Superior temporal gyrus (tissue), 1 donor: Measurements from ENCODE around the gene PDE3B.
"Not testable (repeated sequence)": the region's sequence is repeated elsewhere in the genome, so short reads cannot be mapped to it uniquely, and the experiment has no call there.

Source experiments
- DNase-seq: peaks from one replicate; pipeline ENCODE4 v3.0.0-alpha.2; 2016; ENCODE audit errors: extremely low spot score

PDE3B gene

DNA sequence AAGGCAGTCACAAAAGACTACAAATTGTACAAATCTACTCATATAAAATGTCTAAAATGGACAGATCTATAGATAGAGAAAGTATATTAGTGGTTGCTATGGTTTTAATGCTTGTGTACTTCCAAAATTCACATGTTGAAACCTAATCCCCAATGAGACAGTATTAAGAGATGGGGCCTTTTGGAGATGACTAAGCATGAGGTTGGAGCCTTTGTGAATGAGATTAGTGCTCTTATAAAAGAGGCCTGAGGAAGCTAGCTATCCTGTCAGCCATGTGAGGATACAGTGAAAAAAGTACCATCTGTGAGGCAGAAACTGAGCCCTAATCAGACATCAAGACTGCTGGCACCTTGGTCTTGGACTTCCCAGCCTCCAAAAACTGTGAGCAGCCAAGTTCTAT, 165.9 kb downstream of the PDE3B start:
- DNase-seq = no peak

DNA sequence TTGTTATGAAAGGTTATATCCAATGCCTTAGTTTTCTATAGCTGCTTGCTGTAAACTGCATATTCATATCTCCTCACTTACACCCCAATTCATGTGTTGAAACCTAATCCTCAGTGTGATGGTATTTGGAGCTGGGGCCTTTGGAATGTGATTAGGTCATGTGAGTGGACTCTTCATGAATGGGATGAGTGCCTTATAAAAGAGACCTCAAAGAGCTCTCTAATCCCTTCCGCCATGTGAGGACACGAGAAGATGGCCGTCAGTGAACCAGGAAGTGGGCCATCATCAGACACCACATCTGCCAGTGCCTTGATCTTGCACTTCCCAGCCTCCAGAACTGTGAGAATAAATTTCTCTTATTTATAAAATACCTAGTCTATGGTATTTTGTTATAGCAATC, 169.2 kb downstream of the PDE3B start:
- DNase-seq = no peak

DNA sequence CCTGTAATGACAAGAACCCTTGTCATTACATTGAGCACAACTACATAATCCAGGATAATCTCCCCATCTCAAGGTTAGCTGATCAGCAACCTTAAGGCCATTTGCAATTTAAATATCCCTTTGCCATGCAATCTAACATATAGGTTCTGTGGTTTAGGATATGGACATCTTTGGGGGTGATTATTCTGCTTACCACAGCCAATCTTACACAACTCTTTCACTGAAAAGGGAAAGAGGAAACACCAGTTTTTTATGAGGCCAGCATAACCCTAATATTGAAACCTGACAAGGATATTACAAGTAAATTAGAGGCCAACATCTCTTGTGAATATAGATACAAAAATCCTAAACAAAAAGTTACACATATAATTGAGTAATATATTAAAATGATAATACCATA, 169.9 kb downstream of the PDE3B start:
- no peak for DNase-seq

DNA sequence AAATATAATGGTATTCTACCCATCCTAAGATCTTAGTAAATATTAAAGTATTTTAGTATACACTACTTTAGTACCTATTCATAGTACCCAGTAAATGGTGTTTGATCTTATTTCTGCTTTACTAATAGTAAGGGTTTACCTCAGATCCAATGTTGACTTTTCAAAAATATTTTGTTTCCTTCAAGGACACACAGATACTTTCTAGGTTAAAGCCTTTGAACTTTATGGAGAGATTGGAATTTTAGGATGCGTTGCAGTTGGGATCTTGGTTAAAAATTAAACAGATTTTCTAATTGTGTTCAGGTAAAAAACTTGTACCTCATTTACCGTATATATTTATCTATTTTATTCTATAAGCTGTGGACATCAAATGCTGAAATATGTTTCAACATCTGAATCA, 175.2 kb downstream of the PDE3B start:
- DNase-seq = no peak

DNA sequence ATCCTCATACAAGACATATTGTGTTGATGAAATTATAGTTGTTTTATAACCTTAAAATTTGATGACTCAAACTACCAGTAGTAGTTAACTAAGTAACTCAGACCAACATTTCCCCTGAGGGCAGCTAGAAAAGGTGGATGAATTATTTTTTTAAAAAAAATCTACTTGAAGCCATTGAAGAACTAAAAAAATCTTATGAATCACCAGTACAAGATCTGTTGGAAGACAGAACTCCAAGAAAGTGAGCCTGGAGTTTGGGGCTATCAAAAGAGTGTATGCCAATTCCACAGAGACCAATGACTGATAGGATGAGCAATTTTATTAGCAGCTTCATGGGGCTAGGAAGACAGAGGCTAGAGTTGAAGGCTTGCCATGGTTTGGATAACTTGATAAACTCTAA, 176.0 kb downstream of the PDE3B start:
- DNase-seq = no peak

DNA sequence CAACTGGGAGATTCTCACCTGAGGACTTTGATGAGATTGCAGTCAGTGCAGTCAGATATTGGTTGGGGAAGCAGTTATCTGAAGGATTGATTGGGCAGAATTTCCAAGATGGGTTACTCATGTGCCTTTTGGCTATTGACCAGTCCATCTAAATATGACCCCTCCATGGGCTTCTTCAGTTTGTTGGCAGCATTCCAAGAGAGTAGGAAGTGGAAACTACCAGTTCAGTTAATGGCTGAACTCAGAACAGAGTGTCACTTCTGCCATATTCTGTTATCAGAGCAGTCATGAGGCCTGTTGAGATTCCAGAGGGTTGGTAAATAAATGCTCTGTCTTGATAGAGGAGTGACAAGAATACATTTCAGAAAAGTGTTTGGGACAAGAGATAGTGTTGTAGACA, 177.4 kb downstream of the PDE3B start:
- DNase-seq = no peak

DNA sequence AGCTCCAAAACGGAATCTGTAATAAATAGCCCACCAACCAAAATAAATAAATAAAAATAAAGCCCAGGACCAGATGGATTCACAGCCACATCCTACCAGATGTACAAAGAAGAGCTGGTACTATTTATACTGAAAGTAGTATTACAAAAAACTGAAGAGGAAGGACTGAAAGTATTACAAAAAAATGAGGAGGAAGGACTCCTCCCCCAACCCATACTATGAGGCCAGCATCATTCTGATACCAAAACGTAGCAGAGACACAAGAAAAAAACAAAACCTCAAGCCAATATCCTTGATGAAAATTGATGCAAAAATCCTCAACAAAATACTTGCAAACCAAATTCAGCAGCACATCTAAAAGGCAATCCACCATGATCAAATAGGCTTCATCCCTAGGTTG, 183.0 kb downstream of the PDE3B start:
- DNase-seq = no peak

DNA sequence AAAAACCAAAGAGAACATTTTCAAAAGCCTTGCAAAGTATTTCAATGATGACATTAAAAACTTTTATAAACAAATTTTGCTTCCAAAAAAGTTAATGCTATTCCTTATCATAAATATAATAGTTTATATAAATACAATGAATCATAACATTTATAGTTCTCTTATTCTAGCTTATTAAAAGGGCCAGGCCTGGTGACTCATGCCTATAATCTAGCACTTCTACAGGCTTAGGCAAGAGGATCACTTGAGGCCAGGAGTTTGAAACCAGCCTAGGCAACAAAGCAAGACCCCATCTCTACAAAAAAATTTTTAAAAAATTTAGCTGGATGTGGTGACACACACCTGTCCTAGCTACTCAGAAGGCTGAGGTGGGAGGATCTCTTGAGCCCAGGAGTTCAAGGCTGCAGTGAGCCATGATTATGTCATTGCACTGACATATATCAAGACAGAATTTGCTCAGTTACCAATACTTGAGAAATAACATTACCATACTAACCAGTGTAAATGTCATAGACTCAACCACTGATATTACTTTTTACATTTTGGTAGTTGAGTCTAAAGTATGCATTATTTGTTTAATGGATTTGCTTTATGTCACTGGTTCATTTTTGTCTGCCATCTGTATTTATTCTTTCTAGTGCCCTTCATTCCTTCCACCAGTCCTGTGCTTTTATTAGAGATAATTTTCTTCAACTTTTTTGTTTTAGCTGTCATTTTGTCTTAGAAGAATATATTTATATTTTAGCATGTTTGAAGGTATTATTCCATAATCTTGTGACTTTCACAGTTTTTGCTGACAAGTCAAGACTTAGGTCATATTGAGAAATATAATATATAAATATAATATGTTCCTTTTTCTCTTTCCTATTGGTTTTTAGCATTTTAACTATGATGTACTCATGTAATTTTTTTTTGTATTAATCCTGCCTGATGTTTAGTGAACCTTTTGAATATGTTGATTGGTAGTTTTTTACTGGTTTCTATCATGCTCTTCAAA, 192.2 kb downstream of the PDE3B start:
- DNase-seq = no peak

DNA sequence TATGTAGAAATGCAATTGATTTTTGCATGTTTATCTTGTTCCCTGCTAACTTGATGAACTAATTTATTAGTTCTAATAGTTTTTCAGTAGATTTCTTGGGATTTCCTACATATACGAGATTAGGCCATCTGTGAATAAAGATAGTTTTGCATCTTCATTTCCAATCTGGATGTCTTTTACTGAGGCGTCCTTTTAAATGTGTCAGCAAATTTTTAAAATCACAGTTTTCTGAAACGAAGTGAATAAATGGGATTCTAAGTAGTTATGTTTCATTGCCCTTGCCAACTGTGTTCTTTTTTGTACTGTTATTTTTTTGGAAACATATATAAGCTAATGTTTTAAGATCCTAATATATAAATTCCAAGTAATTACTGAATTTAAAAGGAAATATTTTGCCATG, 198.4 kb downstream of the PDE3B start:
- DNase-seq = no peak

DNA sequence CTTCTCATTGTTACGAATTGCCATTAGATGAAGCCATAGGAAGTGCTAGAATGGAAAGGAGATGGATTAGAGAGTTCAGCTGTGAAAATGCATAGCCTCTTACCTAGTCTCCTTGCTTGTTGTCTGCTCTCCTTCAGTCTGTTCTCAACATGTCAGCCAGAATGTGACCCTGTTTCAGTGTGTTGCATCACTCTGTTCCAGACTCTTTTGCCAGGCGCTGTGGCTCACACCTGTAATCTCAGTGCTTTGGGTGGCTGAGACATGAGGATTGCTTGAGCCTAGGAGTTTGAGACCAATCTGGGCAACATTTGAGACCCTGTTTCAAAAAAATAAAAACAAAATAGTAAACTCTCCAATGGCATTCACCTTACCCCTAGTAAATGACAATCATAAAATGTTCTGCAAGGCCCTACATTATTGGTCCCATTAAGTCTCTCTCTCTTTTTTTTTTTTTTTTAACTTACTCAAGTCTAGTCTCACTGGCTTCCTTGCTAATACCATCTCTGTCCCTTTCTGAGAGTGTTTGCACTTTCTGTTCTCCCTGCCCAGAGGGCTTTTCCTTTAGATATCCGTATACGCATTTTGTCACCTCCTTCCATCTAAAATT, 209.1 kb downstream of the PDE3B start:
- no peak for DNase-seq

DNA sequence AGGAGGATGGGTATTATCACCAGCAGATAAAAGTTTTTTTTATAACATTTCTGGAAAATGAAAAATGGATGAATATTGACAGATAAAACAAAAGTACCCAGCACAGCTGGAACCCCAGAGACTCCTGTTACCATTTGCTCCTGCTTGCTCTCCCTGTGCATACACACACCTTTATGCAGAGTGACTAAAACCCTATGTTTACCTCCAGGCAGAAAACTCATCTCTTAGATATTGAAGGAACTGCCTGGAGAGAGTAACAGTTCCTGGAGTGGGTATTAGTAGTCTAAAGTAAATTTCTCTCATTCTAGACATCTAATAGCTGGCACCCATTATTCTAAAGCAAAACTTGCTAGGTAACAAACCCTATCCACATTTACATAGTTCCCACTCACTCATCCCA, 210.5 kb downstream of the PDE3B start:
- DNase-seq = no peak

DNA sequence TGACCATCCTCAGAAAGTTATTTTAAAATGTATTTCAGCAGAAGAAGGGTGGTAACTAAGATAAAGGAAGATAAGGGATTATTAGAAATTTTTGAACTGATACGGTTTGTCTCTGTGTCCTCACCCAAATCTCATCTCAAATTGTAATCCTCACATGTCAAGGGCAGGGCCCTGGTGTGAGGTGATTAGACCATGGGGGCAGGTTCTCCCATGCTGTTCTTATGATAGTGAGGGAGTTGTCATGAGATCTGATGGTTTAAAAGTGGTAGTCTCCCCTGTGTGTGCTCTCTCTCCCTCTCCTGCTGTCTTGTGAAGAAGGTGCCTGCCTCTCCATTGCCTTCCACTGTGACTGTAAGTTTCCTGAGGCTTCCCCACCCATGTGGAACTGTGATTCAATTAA, 212.3 kb downstream of the PDE3B start:
- DNase-seq = no peak

DNA sequence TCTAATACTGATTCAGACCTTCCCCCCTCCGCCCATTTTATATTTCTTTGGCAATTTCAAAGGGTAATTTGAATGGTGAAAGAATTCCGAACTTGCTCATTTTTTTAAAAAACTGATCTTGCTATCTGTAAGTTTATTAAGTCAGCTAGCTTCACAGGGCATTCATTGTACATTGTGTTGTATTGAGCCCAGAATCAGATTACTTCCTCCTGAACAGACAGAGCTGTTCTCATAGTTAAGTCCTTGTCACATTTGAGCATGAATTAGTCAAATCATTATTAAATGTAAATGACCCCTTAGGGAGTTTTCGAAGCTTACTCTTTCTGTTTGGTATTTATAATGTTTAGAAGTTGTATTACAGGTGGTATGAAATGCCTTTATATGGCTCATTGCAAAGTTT, 214.0 kb downstream of the PDE3B start:
- no peak for DNase-seq

DNA sequence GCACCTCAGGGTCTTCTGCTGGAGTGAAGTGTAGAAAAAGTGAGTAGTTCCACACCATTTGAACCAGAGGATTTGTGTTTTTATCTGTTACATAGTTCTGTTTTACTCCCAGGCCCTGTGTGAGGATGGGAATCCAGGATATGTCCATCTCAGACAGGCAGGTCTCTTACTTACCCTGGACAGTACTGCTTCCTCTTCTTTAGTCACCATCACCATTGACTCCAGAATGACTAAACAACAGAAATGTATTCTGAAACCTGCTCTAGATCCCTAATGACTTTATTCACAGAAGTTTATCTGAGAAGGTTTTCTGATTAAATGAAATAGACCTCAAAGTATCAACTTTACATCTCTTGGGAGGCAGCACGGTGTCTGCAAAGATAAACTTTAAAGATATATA, 214.8 kb downstream of the PDE3B start:
- no peak for DNase-seq

DNA sequence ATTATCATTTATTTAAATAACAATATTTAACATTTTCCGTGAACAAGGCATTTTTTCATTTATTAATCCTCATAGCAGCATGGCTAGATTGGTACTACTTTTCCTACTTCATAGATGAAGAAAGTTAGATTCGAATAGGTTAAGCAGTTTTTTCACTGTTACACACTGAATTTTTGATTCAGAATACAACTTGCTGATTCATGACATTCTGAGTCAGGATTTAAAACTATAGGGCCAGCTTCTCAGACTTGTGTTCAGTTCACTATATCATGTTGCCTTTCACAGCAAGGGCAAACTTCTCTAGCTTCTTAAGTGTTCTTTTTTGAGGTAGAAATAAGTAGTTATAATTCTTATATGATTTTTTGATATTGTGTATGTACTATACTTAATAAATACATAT, 216.9 kb downstream of the PDE3B start:
- no peak for DNase-seq

DNA sequence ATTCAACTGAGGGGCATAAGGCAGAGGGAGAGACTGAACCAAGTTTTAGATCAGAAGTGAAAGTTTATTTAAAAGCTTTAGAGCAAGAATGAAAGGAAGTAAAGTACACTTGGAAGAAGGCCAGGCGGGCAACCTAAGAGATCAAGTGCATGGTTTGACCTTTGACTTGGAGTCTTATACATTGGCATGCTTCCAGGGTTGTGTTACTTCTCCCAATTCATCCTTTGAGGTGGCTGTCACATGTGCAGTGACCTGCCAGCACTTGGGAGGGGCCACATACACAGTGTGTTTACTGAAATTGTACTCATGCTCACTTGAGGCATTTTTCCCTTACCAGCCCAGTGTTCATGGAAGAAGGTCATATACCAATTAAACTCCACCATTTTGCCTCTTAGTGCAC, 218.1 kb downstream of the PDE3B start:
- no peak for DNase-seq

DNA sequence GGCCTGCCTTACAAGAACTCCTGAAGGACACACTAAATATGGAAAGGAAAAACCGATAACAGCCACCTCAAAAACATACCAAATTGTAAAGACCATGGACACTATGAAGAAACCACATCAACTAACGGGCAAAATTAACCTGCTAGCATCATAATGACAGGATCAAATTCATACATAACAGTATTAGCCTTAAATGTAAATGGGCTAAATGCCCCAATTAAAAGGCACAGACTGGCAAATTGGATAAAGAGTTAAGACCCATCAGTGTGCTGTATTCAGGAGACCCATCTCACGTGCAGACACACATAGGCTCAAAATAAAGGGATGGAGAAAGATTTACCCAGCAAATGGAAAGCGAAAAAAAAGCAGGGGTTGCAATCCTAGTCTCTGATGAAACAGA, 220.2 kb downstream of the PDE3B start:
- DNase-seq = not testable (repeated sequence)

DNA sequence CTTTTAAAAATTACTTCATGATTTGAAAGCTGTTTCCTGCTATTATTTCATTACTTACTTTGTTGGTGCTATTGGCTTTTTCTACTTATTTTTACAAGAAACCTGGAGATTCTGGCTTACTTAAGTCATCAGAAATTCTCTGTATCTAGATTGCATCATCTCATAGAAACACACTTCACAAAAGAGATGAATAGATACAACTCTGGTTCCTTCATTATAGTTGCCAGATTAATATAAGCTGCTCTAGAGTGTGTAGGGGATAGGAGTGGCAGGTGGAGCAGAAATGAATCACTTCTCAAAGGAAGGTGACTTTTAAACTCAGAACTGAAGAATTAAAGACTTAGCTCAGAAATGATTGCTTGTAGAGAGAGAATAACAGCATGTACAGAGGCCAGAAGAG, 228.4 kb downstream of the PDE3B start:
- DNase-seq = no peak

DNA sequence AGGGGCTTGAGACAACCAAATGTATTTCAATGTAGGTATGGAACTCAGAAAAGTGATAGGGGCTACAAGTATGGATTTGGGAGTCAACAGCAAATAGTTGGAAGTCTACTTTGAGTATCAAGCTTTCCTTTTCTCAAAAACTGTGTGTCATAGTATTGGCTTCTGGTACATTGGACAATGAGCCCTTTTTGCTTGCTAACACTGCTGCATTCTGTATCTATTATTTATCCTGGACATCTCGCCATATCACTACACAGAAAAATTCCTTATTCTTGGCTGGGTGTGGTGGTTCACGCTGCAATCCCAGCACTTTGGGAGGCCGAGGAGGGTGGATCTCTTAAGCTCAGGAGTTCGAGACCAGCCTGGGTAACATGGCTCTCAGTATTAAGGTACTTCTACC, 230.0 kb downstream of the PDE3B start:
- no peak for DNase-seq

DNA sequence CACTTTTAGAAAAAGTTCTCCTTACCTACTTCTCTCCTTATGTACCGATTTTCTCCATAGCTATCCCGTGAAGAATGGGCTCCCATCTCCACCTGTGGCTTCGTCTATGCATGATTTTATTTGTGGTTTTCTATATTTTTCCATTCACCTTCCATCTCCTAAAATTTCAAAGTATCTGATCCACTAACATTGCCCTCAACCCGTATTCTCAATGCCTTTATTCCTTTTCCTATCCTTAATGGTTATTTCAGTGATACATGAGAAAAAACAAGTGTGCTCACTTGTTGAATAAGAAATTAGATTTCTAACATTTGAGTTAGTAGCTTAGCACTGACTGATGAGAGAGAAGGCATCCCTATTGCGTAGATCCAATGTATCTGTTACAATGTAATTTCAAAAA, 231.6 kb downstream of the PDE3B start:
- DNase-seq = no peak

DNA sequence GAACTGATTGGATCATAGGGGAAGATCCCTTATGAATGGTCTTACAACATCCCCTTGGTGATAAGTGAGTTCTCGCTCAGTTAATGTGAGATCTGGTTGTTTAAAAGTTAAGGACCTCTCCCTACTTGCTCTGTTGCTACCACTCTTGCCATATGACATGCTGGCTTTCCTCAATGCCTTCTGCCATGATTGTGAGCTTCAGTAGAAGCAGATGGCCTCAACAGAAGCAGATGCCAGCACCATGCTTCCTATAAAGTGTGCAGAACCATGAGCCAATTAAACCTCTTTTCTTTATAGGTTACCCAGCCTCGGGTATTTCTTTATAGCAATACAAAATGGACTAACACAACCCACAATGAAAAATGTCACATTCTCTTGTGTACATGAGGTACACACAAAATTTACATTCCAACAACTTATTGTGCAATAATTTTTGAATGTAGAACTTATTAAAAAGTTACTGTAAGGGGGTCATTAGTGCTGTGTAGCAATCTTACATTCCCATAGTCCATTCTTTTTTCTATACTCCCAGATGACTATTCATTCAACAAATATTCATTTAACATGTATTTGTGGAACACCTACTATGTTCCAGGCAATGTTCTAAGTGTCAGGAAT, 238.1 kb downstream of the PDE3B start:
- no peak for DNase-seq

DNA sequence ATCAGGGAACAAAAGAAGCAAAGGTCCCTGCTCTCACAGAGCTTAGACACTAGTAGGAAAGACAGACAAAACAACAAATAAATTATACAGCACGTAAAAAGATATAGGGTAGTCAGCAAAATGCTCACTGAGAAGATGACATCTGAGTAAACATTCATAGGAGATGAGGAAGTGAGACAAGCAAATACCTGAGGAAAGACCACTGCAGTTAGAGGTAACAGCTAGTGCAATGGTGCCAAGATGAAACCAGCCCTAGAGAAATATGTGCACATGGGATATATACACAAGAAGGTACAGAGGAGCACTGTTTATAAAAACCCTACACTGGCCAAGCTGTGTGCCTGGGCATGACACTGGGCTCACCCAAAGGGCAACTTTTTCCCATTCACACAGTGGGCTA, 238.6 kb downstream of the PDE3B start:
- no peak for DNase-seq

DNA sequence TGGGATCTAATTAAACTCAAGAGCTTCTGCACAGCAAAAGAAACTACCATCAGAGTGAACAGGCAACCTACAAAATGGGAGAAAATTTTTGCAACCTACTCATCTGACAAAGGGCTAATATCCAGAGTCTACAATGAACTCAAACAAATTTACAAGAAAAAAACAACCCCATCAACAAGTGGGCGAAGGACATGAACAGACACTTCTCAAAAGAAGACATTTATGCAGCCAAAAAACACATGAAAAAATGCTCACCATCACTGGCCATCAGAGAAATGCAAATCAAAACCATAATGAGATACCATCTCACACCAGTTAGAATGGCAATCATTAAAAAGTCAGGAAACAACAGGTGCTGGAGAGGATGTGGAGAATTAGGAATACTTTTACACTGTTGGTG, 240.1 kb downstream of the PDE3B start:
- not testable (repeated sequence) for DNase-seq
